RWPE1 (cell line): ENCODE results near the gene LYG1.

ENCODE experiments used
- CTCF ChIA-PET: fragments of 350-600 bp; sonication (Branson Sonifier 250); formaldehyde crosslinking; extraction: SDS; loops from one replicate; lab custom pipeline; 2021; lab: Yijun Ruan, JAX
- POLR2A ChIA-PET: fragments of 400-600 bp; formaldehyde crosslinking; extraction: SDS; loops from one replicate; lab custom pipeline; 2020; ENCODE audit warnings: antibody characterized with exemption; ENCODE audit not compliant: low non-redundant PET; lab: Yijun Ruan, JAX
- DNase-seq: peaks from one replicate; pipeline ENCODE4 v3.0.0; 2012; ENCODE audit warnings: low spot score
- H3K27ac ChIP-seq: fragments of 450-650 bp; 2 replicates; pipeline ENCODE4 v1.5.1; 2017
- CTCF ChIP-seq: fragments of 450-650 bp; conservative IDR thresholded peaks from 2 replicates; pipeline ENCODE4 v1.5.1; 2017; ENCODE audit warnings: low read depth, mild to moderate bottlenecking

Gene LYG1

GRCh38 chr2:99275882-99276281 lies 25.1 kb downstream of the LYG1 start:
- no peak for TF ChIP-seq CTCF
- no peak for DNase-seq
- ChIA-PET POLR2A (interaction anchor here (0.7 kb wide), 1 partner anchor 23 kb away, joined by 5 read pairs; no protein-coding TSS in a partner anchor), CTCF (interaction anchor here (0.6 kb wide), 1 partner anchor 987 kb away, joined by 4 read pairs; no protein-coding TSS in a partner anchor)
- no peak overlapping the region for H3K27ac ChIP-seq

- no peak for TF ChIP-seq CTCF
- ChIA-PET CTCF (interaction anchor here (0.6 to 0.8 kb wide), 2 partner anchors 194 to 195 kb away, joined by 4 read pairs; no protein-coding TSS in a partner anchor), POLR2A (interaction anchor here (0.6 kb wide), 1 partner anchor 54 kb away, joined by 4 read pairs; no protein-coding TSS in a partner anchor)
- DNase-seq: no peak
- H3K27ac ChIP-seq: no peak overlapping the region
Measured at GRCh38 chr2:99261242-99261641, 39.8 kb downstream of the LYG1 start.

GRCh38 chr2:99260184-99260583 lies 40.8 kb downstream of the LYG1 start:
- DNase-seq: no peak
- ChIA-PET CTCF (no interaction called here), POLR2A (no interaction called here)
- TF ChIP-seq CTCF: no peak
- no peak overlapping the region for H3K27ac ChIP-seq

- no peak for TF ChIP-seq CTCF
- POLR2A ChIA-PET: no interaction called here
Measured at GRCh38 chr2:99259465-99259864, 41.5 kb downstream of the LYG1 start.

GRCh38 chr2:99256677-99257076 lies 44.3 kb downstream of the LYG1 start:
- DNase-seq: peak; percentile 30
- no peak overlapping the region for H3K27ac ChIP-seq
- ChIA-PET POLR2A (no interaction called here), CTCF (interaction anchor here (0.6 kb wide), 1 partner anchor 60 kb away, joined by 3 read pairs; no protein-coding TSS in a partner anchor)
- TF ChIP-seq CTCF: no peak

More at GRCh38 chr2:99259465-99259864, 41.5 kb downstream of the LYG1 start:
- CTCF ChIA-PET: no interaction called here
- H3K27ac ChIP-seq: no peak overlapping the region
- no peak for DNase-seq

- no peak for TF ChIP-seq CTCF
- no peak for DNase-seq
- CTCF ChIA-PET: no interaction called here
- POLR2A ChIA-PET: no interaction called here
- no peak within 1 kb of the TSS for H3K27ac ChIP-seq
Measured at GRCh38 chr2:99255491-99256318, 45.3 kb downstream of the LYG1 start, which contains the start of gene LYG2. LYG2 (minus strand) TSS chr2:99255666; CDS start chr2:99254260, 1,406 bp downstream.
